ENCODE data around the gene APOM.

The APOM gene

GRCh38 chr6:31631681-31632278 is 23.9 kb upstream of the APOM start:
- no peak for DNase-seq

- DNase-seq = no peak
Measured at GRCh38 chr6:31632279-31632946, 23.3 kb upstream of the APOM start.

- DNase-seq = no peak
Measured at GRCh38 chr6:31633447-31633846, 22.2 kb upstream of the APOM start.

GRCh38 chr6:31634131-31634530 is 21.6 kb upstream of the APOM start:
- no peak for DNase-seq

- no peak for DNase-seq
Measured at GRCh38 chr6:31634969-31635575, 20.6 kb upstream of the APOM start.

- no peak for DNase-seq
Measured at GRCh38 chr6:31636698-31637596, 18.7 kb upstream of the APOM start.

- DNase-seq = no peak
Measured at GRCh38 chr6:31639043-31639442, 16.7 kb upstream of the APOM start.

GRCh38 chr6:31639449-31639861 is 16.2 kb upstream of the APOM start:
- no peak for DNase-seq

GRCh38 chr6:31640612-31641011 is 15.1 kb upstream of the APOM start:
- DNase-seq = no peak

GRCh38 chr6:31641370-31641769 is 14.3 kb upstream of the APOM start:
- no peak for DNase-seq

GRCh38 chr6:31642798-31643570 is 12.7 kb upstream of the APOM start:
- DNase-seq = no peak

GRCh38 chr6:31643818-31644454 is 11.8 kb upstream of the APOM start:
- DNase-seq = no peak

- no peak for DNase-seq
Measured at GRCh38 chr6:31645325-31645724, 10.4 kb upstream of the APOM start.

GRCh38 chr6:31651602-31652191 is 4.0 kb upstream of the APOM start:
- no peak for DNase-seq

GRCh38 chr6:31652925-31653724 is 2.6 kb upstream of the APOM start:
- peak; percentile 89 for DNase-seq

GRCh38 chr6:31654574-31655348 is 933 bp upstream of the APOM start:
- DNase-seq = no peak

GRCh38 chr6:31657406-31658157 is 1.9 kb downstream of the APOM start:
- DNase-seq = no peak

- no peak for DNase-seq
Measured at GRCh38 chr6:31658158-31658688, 2.5 kb downstream of the APOM start.
